ENCODE data around the gene TAS2R46.
"Not testable (repeated sequence)": the region's sequence is repeated elsewhere in the genome, so short reads cannot be mapped to it uniquely, and the experiment has no call there.

TAS2R46 gene

DNA sequence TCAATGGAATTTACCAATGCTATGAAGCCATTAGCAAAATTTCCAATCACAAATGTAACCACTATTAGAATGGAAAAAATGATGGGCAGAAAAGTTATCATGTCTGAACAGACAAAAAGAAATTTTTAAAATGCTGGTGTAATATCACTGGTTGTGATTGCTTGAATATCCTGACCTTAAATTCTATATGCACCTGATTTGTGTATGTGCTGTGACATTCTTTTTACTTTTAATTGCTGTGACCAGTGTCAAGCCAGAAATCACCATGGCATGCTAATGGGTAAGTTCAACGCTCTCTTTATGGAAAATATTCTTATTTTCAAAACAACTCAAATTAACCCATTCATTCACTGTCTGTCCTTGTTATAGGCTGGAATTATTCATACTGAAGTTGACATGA, at the start of gene TAS2R46:
Gene TAS2R46, minus strand, starts transcription at position 101 of the 400 bp plus-strand sequence. Its CDS starts 0 bp downstream, at position 101.
- DNase-seq: not testable (repeated sequence)

- not testable (repeated sequence) for DNase-seq
Observed at GRCh38 chr12:11111213-11111612, 49.1 kb upstream of the TAS2R46 start.

- DNase-seq: no peak
Observed at GRCh38 chr12:11108862-11109261, 46.8 kb upstream of the TAS2R46 start.

GRCh38 chr12:11107719-11108118, 45.6 kb upstream of the TAS2R46 start:
- DNase-seq: no peak

DNA sequence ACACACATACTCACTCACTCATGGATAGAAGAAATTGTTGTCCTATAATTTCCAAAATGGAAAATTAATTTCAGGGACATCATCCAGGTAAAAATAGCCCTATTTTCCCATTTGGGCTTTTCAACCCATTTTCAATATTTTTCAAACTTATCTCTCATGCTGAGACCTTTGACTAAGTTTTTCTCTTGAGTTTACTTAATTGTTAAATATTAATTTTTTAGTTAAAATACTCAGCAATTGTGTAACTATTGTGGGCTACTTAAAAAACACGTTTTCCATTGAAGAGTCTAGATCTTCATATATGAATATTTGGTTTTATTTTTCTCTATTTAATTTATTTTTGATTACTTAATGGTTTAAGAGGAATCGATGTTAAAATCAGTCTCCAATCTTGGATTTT, 44.2 kb upstream of the TAS2R46 start:
- no peak for DNase-seq

GRCh38 chr12:11105546-11105945, 43.5 kb upstream of the TAS2R46 start:
- DNase-seq: no peak

GRCh38 chr12:11094910-11095309, 32.8 kb upstream of the TAS2R46 start:
- not testable (repeated sequence) for DNase-seq

DNA sequence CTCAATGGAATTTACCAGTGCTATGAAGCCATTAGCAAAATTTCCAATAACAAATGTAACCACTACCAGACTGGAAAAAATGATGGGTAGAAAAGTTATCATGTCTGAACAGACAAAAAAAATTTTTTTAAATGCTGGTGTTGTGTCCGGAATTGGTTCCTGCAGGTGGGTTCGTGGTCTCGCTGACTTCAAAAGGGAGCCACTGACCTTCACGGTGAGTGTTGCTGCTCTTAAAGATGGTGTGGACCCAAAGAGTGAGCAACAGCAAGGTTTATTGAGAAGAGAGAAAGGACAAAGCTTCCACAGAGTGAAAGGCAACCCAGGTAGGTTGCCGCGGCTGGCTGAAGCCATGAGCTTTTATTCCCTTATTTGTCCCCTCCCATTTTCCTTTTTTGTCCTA, 30.0 kb upstream of the TAS2R46 start, which contains the start of gene TAS2R43:
Gene TAS2R43, minus strand, starts transcription at position 186 of the 400 bp plus-strand sequence. Its CDS starts 84 bp downstream, at position 102.
- no peak for DNase-seq

DNA sequence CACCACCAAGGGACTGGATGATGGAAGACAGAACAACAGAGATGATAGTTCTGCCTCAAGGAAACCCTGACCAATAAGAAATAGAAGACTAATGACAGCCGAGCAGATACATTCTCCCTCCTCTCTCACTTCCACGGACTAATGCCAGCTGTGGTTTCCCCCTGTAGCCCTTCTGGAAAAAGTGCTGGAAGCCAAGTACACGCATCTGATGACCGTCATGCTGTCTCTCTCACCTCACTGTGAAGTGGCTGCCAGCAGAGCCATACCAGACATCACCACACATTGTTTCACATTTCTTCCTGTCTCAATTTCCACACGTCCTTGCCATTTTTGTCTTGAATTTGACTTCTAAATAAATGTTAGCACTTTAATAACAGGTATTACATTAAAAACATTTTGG, 27.2 kb upstream of the TAS2R46 start:
- no peak for DNase-seq

DNA sequence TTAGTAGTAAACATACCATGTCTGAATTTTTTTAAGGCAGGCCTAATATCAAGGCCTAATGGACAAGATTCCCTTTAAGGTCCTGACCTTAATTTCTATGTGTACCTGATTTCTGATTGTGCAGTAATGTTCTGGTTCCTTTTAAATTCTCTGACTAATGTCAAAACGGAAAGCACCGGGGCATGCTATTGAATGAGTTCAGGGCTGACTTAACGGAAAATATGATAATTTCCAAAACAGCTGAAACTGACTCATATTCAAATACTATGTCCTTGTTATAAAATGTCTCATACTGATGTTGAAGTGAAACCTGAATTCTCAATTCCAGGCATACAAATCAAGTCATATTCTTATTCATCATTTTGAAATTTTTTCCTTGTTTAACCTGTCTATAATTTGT, 23.3 kb upstream of the TAS2R46 start:
- DNase-seq: no peak

GRCh38 chr12:11081987-11082386, 19.9 kb upstream of the TAS2R46 start:
- no peak for DNase-seq

- DNase-seq: no peak
Observed at GRCh38 chr12:11078246-11078645, 16.2 kb upstream of the TAS2R46 start.

GRCh38 chr12:11075642-11076041, 13.5 kb upstream of the TAS2R46 start:
- no peak for DNase-seq

DNA sequence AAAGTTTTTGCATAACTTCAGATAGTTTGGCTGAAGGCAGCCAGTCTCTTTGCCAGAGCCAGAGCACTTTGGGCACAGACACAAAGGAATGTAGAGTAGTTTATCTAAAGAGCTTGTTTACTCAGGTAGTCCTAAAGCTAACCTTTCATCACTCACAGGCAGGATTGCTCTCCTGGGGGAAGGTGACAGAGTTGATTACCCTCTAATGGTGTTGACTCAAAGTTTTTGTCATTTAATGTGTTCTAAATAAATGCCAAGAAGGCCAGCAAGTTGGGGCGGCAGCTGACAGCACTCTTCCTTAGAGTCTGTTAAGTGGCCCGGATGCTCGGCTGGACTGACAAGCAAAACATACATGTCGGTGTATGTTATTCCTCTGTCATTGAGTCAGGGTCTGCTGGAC, 9.3 kb upstream of the TAS2R46 start:
- no peak for DNase-seq

- DNase-seq: no peak
Observed at GRCh38 chr12:11070999-11071398, 8.9 kb upstream of the TAS2R46 start.

GRCh38 chr12:11069854-11070365, 7.8 kb upstream of the TAS2R46 start:
- DNase-seq: no peak

GRCh38 chr12:11067514-11067913, 5.4 kb upstream of the TAS2R46 start:
- DNase-seq: peak; percentile 15

DNA sequence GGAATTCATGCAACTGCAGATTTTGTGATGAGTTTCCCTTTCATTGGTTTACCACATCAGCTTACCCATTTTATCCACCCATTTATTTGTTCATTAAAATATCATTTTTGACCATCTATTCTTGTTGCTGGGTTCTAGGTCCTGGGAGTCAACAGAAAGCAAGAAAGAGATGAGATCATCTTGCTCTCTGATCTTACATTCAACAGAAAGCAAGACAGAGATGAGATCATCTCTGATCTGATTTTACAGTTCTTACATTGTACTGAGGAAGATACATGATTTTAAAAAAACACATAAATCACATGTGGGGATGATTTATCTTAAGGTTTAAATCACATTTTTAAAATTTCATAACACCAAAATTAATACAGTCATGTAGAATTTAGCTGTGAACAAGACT, 2.3 kb downstream of the TAS2R46 start:
- no peak for DNase-seq

GRCh38 chr12:11059041-11059440, 3.1 kb downstream of the TAS2R46 start:
- no peak for DNase-seq

- DNase-seq: no peak
Observed at GRCh38 chr12:11055306-11055705, 6.8 kb downstream of the TAS2R46 start.

DNA sequence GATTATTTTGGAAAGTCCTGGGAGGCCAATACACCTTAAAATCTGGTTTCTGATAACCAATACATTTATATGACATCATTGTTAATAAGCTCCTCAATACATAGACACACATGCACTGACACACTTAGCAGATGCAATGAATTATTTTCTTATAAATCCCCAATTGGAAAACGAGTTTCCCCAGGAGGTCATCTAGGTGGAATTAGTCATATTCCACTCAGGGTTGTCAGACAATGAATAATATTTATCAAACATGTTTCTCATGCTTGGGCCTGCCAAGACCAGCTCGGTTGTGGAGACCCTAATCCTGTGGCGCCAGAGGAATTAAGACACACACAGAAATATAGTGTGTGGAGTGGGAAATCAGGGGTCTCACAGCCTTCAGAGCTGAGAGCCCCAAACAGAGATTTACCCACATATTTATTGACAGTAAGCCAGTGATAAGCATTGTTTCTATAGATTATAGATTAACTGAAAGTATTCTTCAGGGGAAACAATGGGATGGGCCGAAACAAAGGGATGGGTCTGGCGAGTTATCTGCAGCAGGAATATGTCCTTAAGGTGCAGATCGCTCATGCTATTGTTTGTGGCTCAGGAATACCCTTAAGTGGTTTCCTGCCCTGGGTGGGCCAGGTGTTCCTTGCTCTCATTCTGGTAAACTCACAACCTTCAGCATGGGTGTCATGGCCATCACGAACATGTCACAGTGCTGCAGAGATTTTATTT, 12.1 kb downstream of the TAS2R46 start:
- not testable (repeated sequence) for DNase-seq

DNA sequence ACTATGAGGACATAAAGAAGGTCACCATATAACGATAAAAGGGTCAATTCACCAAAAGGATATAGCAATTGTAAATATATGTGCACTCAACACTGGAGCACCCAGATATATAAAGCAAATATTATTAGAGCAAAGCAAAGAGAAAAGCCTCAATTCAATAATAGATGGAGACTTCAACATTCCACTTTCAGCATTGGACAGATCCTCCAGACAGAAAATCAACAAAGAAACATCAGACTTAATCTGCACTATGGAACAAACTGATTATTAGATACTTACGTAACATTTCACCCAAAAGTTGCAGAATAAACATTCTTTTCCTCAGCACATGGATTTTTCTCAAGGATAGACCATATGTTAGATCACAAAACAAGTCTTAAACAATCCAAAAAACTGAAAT, 20.7 kb downstream of the TAS2R46 start:
- not testable (repeated sequence) for DNase-seq

GRCh38 chr12:11040162-11040561, 21.9 kb downstream of the TAS2R46 start:
- DNase-seq: no peak

DNA sequence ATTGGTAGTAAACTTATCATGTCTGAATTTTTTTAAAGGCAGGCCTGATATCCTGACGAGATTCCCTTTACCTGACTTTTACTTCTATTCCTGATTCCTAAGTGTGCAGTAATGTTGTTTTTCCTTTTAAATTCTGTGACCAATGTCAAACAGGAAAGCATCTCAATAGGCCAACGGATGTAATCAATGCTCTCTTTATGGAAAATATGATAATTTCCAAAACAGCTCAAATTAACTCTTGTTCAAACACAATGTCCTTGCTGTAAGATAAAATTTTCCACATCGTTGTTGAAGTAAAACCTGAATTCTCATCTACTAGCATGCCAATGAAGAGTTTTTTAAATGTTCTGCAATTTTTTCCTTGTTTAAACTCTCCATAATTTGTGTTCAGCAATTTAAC, 22.9 kb downstream of the TAS2R46 start:
- DNase-seq: no peak

- DNase-seq: not testable (repeated sequence)
Observed at GRCh38 chr12:11033959-11034358, 28.1 kb downstream of the TAS2R46 start.

All from NCI-H345 (cell line).